Astrocyte of the cerebellum (primary cell): Measurements from ENCODE around the gene HMGCR.

ENCODE experiments used
- DNase-seq: peaks from one replicate; pipeline ENCODE4 v3.0.0-alpha.2; 2011; ENCODE audit warnings: low read depth
- H3K4me3 ChIP-seq: 2 replicates; pipeline ENCODE4 v1.5.1; 2011; ENCODE audit warnings: mild to moderate bottlenecking, low read depth, low read length, moderate library complexity
- CTCF ChIP-seq: IDR thresholded peaks from 2 replicates; pipeline ENCODE4 v1.5.1; 2012; ENCODE audit warnings: low read length, low read depth, moderate library complexity, mild to moderate bottlenecking; ENCODE audit errors: missing control alignments
- in situ Hi-C: cut with HindIII; loops from 2 replicates; pipeline ENCODE4 v1.10.0; 2017; ENCODE audit warnings: low sequenced_read_pairs

Gene HMGCR

DNA sequence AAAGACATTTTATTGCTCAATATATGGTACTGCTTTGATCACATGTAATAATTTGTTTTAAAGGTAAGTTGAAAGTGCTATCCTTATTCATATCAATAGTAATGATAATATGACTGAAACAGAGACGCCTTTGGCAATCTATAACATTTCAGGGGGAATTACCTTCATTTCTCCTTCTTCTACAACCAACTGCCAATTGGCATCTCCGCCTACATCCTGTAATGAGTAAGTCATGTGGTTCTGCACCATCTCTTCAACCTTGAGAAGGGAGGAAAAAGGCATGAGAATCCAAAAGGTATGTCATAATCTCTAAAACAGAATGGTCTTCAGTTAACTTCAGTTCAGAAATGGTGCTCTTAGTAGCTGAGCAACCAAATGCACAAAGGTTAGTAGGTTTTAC is 52.4 kb downstream of the HMGCR start:
- in situ Hi-C loops: no loop called here
- no peak overlapping the region for H3K4me3 ChIP-seq
- no peak for DNase-seq
- TF ChIP-seq CTCF: no peak

DNA sequence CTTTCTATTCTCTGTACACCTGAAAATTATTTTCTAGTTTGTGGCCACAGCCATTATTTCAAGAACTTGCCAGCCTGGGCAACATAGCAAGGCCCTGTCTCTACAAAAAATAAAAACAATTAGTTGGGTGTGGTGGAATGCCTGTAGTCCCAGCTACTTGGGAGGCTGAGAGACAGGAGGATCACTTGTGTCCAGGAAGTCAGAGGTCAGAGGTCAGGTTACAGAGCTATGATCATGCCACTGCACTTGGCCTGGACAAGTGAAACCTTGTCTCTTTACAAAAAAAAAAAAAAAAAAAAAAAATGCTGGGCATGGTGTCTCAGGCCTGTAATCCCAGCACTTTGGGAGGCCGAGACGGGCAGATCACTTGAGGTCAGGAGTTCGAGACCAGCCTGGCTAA is 58.3 kb downstream of the HMGCR start:
- DNase-seq: no peak
- in situ Hi-C loops: no loop called here
- H3K4me3 ChIP-seq: no peak overlapping the region
- no peak for TF ChIP-seq CTCF

- H3K4me3 ChIP-seq: no peak overlapping the region
- in situ Hi-C loops: no loop called here
- TF ChIP-seq CTCF: no peak
- DNase-seq: no peak
Observed at GRCh38 chr5:75405296-75405695, 68.3 kb downstream of the HMGCR start.
